Measurements from ENCODE around the gene ABCC1. TPM values are rescaled to one million over a fixed set of nuclear protein-coding genes. Genes with fewer than 3 reads are reported as not detected.

ABCC1 gene
- total and polyA plus RNA-seq, 3 donors from 2014 or later: 54.7 to 90.6 (median 88.0) TPM

DNA sequence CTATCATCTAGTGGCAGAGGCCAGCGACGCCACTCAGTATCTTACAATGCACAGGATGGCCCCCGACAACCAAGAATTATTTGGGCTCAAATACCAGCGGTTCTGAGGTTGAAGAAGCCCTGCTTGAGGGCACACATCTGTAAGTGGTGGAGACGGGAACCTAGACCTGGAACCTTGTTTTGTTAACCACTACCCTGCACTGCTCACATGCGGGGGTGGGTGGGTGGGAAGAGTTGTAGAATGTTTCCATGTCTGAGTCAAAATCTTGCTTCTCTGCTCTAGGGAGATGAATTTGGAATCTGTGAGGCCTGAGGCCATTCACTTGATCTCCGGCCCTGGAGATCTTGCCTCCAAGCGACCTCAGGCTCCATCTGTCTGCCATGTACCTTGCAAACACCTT lies 44.1 kb downstream of the ABCC1 start:
- intact Hi-C loops (cut with DNase I; ENCODE audit: low total_unique reads): no loop called here
- TF ChIP-seq CTCF (IDR thresholded peaks at IDR 0.05): no peak
- no peak for TF ChIP-seq POLR2A (IDR thresholded peaks at IDR 0.05)
- Histone ChIP-seq H3K9me3 (no peaks in the 10 kb centered on the region), H3K4me1 (peaks cover 36% of the 10 kb centered on the region), H3K27me3 (no peaks in the 10 kb centered on the region), H3K27ac (peak overlapping the region in 1 of 2 donors; percentile 36), H3K36me3 (ENCODE audit: low read depth, missing control alignments) (no peaks in the 10 kb centered on the region), H3K4me3 (no peak overlapping the region)
- DNase-seq: no peak
- whole genome bisulfite sequencing, 2 donors: 84 to 92% methylated on average over 7 to 8 of the region's 8 CpGs

- WGBS, 2 donors: 70 to 73% methylated on average over 9 of the region's 9 CpGs
- H3K9me3 ChIP-seq: no peaks in the 10 kb centered on the region
- intact Hi-C loops (cut with DNase I; ENCODE audit: low total_unique reads): no loop called here
- H3K4me1 ChIP-seq: peaks cover 38% of the 10 kb centered on the region
- H3K36me3 ChIP-seq (ENCODE audit: low read depth, missing control alignments): no peaks in the 10 kb centered on the region
- TF ChIP-seq CTCF (IDR thresholded peaks at IDR 0.05): no peak
- H3K27me3 ChIP-seq: no peaks in the 10 kb centered on the region
- peak overlapping the region in 1 of 2 donors; percentile 36 for H3K27ac ChIP-seq
- DNase-seq: peak; percentile 43
- H3K4me3 ChIP-seq: no peak overlapping the region
Observed at GRCh38 chr16:15993946-15994665, 44.7 kb downstream of the ABCC1 start.

DNA sequence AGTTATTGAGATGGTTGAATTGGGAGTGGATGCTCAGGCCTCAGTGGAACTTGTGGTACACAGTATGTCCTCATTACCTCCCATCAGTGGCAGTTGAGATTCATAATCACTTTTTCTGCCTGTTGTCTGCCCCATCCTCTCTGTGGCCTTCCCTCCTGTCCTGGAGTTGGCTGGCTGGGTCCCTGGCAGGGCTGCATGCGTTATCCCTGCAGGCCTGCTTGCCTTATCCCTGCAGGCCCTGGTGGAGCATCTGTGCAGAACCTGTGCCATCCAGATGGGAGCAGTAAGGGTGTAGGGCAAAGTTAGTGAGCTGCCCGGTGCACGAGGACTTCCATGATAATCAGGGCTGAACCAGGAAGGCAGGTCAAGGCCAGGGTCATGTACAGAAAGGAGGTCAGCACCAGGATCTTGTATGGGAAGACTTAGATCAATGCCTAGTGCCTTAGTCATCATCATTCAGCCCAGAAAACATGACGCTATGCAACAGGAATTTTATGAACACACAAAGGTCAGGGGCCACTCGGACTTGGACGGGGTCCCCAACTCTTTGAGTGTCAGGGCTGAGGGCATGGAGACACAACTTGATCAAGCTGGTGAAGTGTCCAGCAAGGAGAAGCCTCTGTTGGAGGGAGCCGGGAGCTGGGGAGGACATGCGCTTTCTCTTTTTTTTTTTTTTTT lies 47.2 kb downstream of the ABCC1 start:
- DNase-seq: peak; percentile 23
- no peaks in the 10 kb centered on the region for H3K27me3 ChIP-seq
- no peak overlapping the region for H3K27ac ChIP-seq
- no peak overlapping the region for H3K4me3 ChIP-seq
- WGBS, 2 donors: 58 to 59% methylated on average over 8 of the region's 8 CpGs
- H3K36me3 ChIP-seq (ENCODE audit: low read depth, missing control alignments): no peaks in the 10 kb centered on the region
- no peaks in the 10 kb centered on the region for H3K9me3 ChIP-seq
- no peak for TF ChIP-seq CTCF (IDR thresholded peaks at IDR 0.05)
- TF ChIP-seq POLR2A (IDR thresholded peaks at IDR 0.05): no peak
- H3K4me1 ChIP-seq: peaks cover 36% of the 10 kb centered on the region
- intact Hi-C loops (cut with DNase I; ENCODE audit: low total_unique reads): no loop called here

- H3K9me3 ChIP-seq: no peaks in the 10 kb centered on the region
- 86 to 95% methylated on average over 1 of the region's 1 CpG for WGBS, 2 donors
- H3K4me3 ChIP-seq: no peak overlapping the region
- H3K27ac ChIP-seq: no peak overlapping the region
- H3K27me3 ChIP-seq: no peaks in the 10 kb centered on the region
- H3K4me1 ChIP-seq: peaks cover 26% of the 10 kb centered on the region
- no peak for TF ChIP-seq POLR2A (IDR thresholded peaks at IDR 0.05)
- no peak for TF ChIP-seq CTCF (IDR thresholded peaks at IDR 0.05)
- intact Hi-C loops (cut with DNase I; ENCODE audit: low total_unique reads): no loop called here
- DNase-seq: no peak
- H3K36me3 ChIP-seq (ENCODE audit: low read depth, missing control alignments): no peaks in the 10 kb centered on the region
Observed at GRCh38 chr16:16000685-16001084, 51.3 kb downstream of the ABCC1 start.
